GM23338 (cell line): ENCODE data around the gene NKAIN2. TPM values are rescaled to one million over a fixed set of nuclear protein-coding genes. Genes with fewer than 3 reads are reported as not detected.
A peak's percentile ranks its signal among the peaks of the same experiment; 100 is the strongest.

Source experiments
- ATAC-seq: fragments of 200-7000 bp; cut with Tn5 transposase; 3 replicates; pipeline ENCODE4 v1.9.1; 2020
- DNase-seq: peaks from one replicate; pipeline ENCODE4 v3.0.0-alpha.2; 2015; ENCODE audit warnings: low spot score
- H2AFZ ChIP-seq: fragments of 200-600 bp; sonication (generic); 2 replicates; pipeline ENCODE4 v1.8.0; 2016; ENCODE audit warnings: antibody characterized with exemption, mild to moderate bottlenecking, moderate library complexity
- H3F3A ChIP-seq: fragments of 200-600 bp; sonication (generic); replicated peaks from 2 replicates; pipeline ENCODE4 v1.8.0; 2017; ENCODE audit warnings: antibody characterized with exemption, mixed run types, low read depth
- H3K27ac ChIP-seq: fragments of 200-600 bp; sonication (generic); 2 replicates; pipeline ENCODE4 v1.6.1; 2016; ENCODE audit warnings: low read depth
- H3K27me3 ChIP-seq: fragments of 200-600 bp; sonication (generic); 2 replicates; pipeline ENCODE4 v1.8.0; 2016; ENCODE audit warnings: mild to moderate bottlenecking, mixed run types, moderate library complexity; ENCODE audit not compliant: insufficient read depth
- H3K36me3 ChIP-seq: fragments of 200-600 bp; sonication (generic); 2 replicates; pipeline ENCODE4 v1.8.0; 2016; ENCODE audit warnings: mild to moderate bottlenecking; ENCODE audit not compliant: insufficient read depth
- H3K4me1 ChIP-seq: fragments of 200-600 bp; sonication (generic); 2 replicates; pipeline ENCODE4 v1.8.0; 2016; ENCODE audit warnings: mild to moderate bottlenecking, moderate library complexity; ENCODE audit not compliant: insufficient read depth
- H3K4me2 ChIP-seq: fragments of 200-600 bp; sonication (generic); 2 replicates; pipeline ENCODE4 v1.7.1; 2017; ENCODE audit warnings: mixed run types
- H3K4me3 ChIP-seq: fragments of 200-600 bp; sonication (generic); 2 replicates; pipeline ENCODE4 v1.6.1; 2016; ENCODE audit warnings: mixed run types
- H3K79me2 ChIP-seq: fragments of 200-600 bp; sonication (generic); replicated peaks from 2 replicates; pipeline ENCODE4 v1.8.0; 2017; ENCODE audit warnings: mild to moderate bottlenecking; ENCODE audit not compliant: insufficient read depth
- H3K9me2 ChIP-seq: fragments of 200-600 bp; sonication (generic); 2 replicates; pipeline ENCODE4 v1.8.0; 2017; ENCODE audit not compliant: insufficient read depth
- H4K20me1 ChIP-seq: fragments of 200-600 bp; sonication (generic); replicated peaks from 2 replicates; pipeline ENCODE4 v1.8.0; 2017; ENCODE audit warnings: mild to moderate bottlenecking; ENCODE audit not compliant: insufficient read depth
- H3K27ac Mint-ChIP-seq: 2 replicates; pipeline ENCODE4 v1.8.0; 2020; ENCODE audit warnings: inconsistent platforms, mild to moderate bottlenecking, moderate library complexity, mixed read lengths
- H3K27me3 Mint-ChIP-seq: 3 replicates; pipeline ENCODE4 v1.8.0; 2022; ENCODE audit warnings: low read depth, mild to moderate bottlenecking, moderate library complexity, mixed read lengths, inconsistent platforms; ENCODE audit not compliant: insufficient read depth, poor library complexity
- H3K36me3 Mint-ChIP-seq: 3 replicates; pipeline ENCODE4 v1.8.0; 2021; ENCODE audit warnings: low read depth, mild to moderate bottlenecking, inconsistent platforms, moderate library complexity, mixed read lengths
- H3K4me1 Mint-ChIP-seq: 3 replicates; pipeline ENCODE4 v1.8.0; 2020; ENCODE audit warnings: mild to moderate bottlenecking, inconsistent platforms, mixed read lengths
- H3K4me3 Mint-ChIP-seq: 3 replicates; pipeline ENCODE4 v1.8.0; 2021; ENCODE audit warnings: moderate library complexity, mild to moderate bottlenecking, inconsistent platforms, mixed read lengths
- H3K9me3 Mint-ChIP-seq: 3 replicates; pipeline ENCODE4 v1.8.0; 2020; ENCODE audit warnings: moderate library complexity, mild to moderate bottlenecking, inconsistent platforms, mixed read lengths
- CREB1 ChIP-seq: fragments of 250-450 bp; sonication (Bioruptor Pico); IDR thresholded peaks from 2 replicates; pipeline ENCODE4 v1.5.0; 2020; ENCODE audit warnings: low read depth, mild to moderate bottlenecking, moderate library complexity
- CTCF ChIP-seq, 2 experiments: fragments of 200-600 bp in 1 of 2; sonication (generic) in 1 of 2; conservative IDR thresholded peaks; 2 replicates each; pipeline versions ENCODE4 v1.5.1 to v1.6.1; 2016 to 2017; ENCODE audit warnings: antibody characterized with exemption in 2 of 2, low read depth in 2 of 2, mild to moderate bottlenecking in 2 of 2, moderate library complexity in 1 of 2
- EZH2 ChIP-seq: fragments of 200-600 bp; sonication (generic); IDR thresholded peaks from one replicate; pipeline ENCODE4 v1.8.0; 2017; ENCODE audit warnings: antibody characterized with exemption, mild to moderate bottlenecking, low read depth; ENCODE audit not compliant: unreplicated experiment
- JUNB ChIP-seq: IDR thresholded peaks from one replicate; pipeline ENCODE4 v1.6.1; 2016; ENCODE audit warnings: antibody characterized with exemption; ENCODE audit not compliant: unreplicated experiment
- NANOG ChIP-seq: IDR thresholded peaks from 2 replicates; pipeline ENCODE4 v1.6.1; 2016; ENCODE audit warnings: antibody characterized with exemption, borderline replicate concordance
- STAT1 ChIP-seq: IDR thresholded peaks from one replicate; pipeline ENCODE4 v1.6.1; 2016; ENCODE audit warnings: antibody characterized with exemption; ENCODE audit not compliant: unreplicated experiment
- ZNF114 ChIP-seq: fragments of 250-450 bp; sonication (Bioruptor Pico); IDR thresholded peaks from 2 replicates; pipeline ENCODE4 v1.5.0; 2020; ENCODE audit warnings: mild to moderate bottlenecking, moderate library complexity
- ZNF331 ChIP-seq: fragments of 250-450 bp; sonication (Bioruptor Pico); IDR thresholded peaks from 2 replicates; pipeline ENCODE4 v1.5.0; 2020; ENCODE audit warnings: low read depth, mild to moderate bottlenecking, moderate library complexity
- polyA plus RNA-seq: library from polyadenylated mRNA; unstranded; fragments of >200 nt; fragmentation: Nextera tagmentation; extraction: Ambion mirVana; gene quantifications from 2 replicates; pipeline ENCODE4 v1.2.1, GENCODE V29; 2016
- total RNA-seq: library from RNA; depleted of rRNA; stranded (reverse); fragments of >200 nt; shearing (Covaris generic); gene quantifications from 2 replicates; pipeline ENCODE4 v1.2.3, GENCODE V29; 2014
- TF ChIP-seq, protein P1 (sequence below): fragments of 250-450 bp; sonication (Bioruptor Pico); IDR thresholded peaks from 2 replicates; pipeline ENCODE4 v1.5.0; 2020; ENCODE audit warnings: mild to moderate bottlenecking, moderate library complexity
- TF ChIP-seq, protein P2 (sequence below): IDR thresholded peaks from one replicate; pipeline ENCODE4 v1.6.1; 2018; ENCODE audit warnings: antibody characterized with exemption; ENCODE audit not compliant: unreplicated experiment
- TF ChIP-seq, protein P3 (sequence below): IDR thresholded peaks from 2 replicates; pipeline ENCODE4 v1.6.1; 2016; ENCODE audit warnings: antibody characterized with exemption

Gene NKAIN2
- total and polyA plus RNA-seq, 2 experiments from 2014 or later = 0.39 to 1.1 TPM

DNA sequence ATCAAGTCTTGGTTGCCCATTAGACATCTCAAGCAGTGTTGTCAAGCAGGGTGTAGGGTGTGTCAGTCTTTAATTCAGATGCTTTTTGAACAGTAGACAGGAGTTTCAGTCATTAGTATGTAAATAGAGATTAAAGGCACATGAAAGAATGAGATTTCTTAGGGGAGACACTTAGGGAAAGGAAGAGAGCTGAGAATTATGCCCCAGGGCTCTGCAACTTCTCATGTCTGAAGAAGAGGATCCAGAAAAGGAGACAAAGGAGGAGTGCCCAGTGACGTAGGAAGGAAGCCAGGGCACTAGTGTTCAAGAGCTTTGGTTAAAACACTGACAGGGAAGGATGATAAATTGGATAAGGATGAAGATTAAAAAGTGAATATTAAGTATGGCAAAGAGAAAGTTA lies 569.7 kb downstream of the NKAIN2 start:
- no peak overlapping the region for H3K27ac ChIP-seq
- 0 out of 2 replicates have a peak overlapping the region, but pooled peaks have one; percentile 4 for H3K27ac Mint-ChIP-seq
- H3K9me2 ChIP-seq = no peaks in the 10 kb centered on the region
- DNase-seq (no peak), ATAC-seq (no peak)
- H3K79me2 ChIP-seq = no peaks in the 10 kb centered on the region
- H3K4me2 ChIP-seq = no peak overlapping the region
- H3K27me3 ChIP-seq = no peaks in the 10 kb centered on the region
- H3K4me1 ChIP-seq = 0 out of 2 replicates have a peak, but pooled peaks cover 5% of the 10 kb centered on the region
- H4K20me1 ChIP-seq = no peaks in the 10 kb centered on the region
- no peaks in the 10 kb centered on the region for H3K4me1 Mint-ChIP-seq
- peaks cover 2% of the 10 kb centered on the region for H3K27me3 Mint-ChIP-seq
- no peaks in the 10 kb centered on the region for H3K36me3 ChIP-seq
- H3K36me3 Mint-ChIP-seq = no peaks in the 10 kb centered on the region
- no peaks in the 10 kb centered on the region for H3F3A ChIP-seq
- no peak overlapping the region for H2AFZ ChIP-seq
- no peaks in the 10 kb centered on the region for H3K9me3 Mint-ChIP-seq
- TF ChIP-seq CREB1 (CRISPR knock-in tag) = no peak
- TF ChIP-seq ZNF114 (CRISPR knock-in tag) = no peak
- TF ChIP-seq, protein P1, sequence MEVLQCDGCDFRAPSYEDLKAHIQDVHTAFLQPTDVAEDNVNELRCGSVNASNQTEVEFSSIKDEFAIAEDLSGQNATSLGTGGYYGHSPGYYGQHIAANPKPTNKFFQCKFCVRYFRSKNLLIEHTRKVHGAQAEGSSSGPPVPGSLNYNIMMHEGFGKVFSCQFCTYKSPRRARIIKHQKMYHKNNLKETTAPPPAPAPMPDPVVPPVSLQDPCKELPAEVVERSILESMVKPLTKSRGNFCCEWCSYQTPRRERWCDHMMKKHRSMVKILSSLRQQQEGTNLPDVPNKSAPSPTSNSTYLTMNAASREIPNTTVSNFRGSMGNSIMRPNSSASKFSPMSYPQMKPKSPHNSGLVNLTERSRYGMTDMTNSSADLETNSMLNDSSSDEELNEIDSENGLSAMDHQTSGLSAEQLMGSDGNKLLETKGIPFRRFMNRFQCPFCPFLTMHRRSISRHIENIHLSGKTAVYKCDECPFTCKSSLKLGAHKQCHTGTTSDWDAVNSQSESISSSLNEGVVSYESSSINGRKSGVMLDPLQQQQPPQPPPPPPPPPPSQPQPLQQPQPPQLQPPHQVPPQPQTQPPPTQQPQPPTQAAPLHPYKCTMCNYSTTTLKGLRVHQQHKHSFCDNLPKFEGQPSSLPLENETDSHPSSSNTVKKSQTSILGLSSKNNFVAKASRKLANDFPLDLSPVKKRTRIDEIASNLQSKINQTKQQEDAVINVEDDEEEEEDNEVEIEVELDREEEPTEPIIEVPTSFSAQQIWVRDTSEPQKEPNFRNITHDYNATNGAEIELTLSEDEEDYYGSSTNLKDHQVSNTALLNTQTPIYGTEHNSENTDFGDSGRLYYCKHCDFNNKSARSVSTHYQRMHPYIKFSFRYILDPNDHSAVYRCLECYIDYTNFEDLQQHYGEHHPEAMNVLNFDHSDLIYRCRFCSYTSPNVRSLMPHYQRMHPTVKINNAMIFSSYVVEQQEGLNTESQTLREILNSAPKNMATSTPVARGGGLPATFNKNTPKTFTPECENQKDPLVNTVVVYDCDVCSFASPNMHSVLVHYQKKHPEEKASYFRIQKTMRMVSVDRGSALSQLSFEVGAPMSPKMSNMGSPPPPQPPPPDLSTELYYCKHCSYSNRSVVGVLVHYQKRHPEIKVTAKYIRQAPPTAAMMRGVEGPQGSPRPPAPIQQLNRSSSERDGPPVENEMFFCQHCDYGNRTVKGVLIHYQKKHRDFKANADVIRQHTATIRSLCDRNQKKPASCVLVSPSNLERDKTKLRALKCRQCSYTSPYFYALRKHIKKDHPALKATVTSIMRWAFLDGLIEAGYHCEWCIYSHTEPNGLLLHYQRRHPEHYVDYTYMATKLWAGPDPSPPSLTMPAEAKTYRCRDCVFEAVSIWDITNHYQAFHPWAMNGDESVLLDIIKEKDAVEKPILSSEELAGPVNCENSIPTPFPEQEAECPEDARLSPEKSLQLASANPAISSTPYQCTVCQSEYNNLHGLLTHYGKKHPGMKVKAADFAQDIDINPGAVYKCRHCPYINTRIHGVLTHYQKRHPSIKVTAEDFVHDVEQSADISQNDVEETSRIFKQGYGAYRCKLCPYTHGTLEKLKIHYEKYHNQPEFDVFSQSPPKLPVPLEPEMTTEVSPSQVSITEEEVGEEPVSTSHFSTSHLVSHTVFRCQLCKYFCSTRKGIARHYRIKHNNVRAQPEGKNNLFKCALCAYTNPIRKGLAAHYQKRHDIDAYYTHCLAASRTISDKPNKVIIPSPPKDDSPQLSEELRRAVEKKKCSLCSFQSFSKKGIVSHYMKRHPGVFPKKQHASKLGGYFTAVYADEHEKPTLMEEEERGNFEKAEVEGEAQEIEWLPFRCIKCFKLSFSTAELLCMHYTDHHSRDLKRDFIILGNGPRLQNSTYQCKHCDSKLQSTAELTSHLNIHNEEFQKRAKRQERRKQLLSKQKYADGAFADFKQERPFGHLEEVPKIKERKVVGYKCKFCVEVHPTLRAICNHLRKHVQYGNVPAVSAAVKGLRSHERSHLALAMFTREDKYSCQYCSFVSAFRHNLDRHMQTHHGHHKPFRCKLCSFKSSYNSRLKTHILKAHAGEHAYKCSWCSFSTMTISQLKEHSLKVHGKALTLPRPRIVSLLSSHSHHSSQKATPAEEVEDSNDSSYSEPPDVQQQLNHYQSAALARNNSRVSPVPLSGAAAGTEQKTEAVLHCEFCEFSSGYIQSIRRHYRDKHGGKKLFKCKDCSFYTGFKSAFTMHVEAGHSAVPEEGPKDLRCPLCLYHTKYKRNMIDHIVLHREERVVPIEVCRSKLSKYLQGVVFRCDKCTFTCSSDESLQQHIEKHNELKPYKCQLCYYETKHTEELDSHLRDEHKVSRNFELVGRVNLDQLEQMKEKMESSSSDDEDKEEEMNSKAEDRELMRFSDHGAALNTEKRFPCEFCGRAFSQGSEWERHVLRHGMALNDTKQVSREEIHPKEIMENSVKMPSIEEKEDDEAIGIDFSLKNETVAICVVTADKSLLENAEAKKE (CRISPR knock-in tag) = no peak
- no peak for TF ChIP-seq NANOG
- TF ChIP-seq EZH2 = no peak
- no peak for TF ChIP-seq JUNB
- TF ChIP-seq, protein P2, sequence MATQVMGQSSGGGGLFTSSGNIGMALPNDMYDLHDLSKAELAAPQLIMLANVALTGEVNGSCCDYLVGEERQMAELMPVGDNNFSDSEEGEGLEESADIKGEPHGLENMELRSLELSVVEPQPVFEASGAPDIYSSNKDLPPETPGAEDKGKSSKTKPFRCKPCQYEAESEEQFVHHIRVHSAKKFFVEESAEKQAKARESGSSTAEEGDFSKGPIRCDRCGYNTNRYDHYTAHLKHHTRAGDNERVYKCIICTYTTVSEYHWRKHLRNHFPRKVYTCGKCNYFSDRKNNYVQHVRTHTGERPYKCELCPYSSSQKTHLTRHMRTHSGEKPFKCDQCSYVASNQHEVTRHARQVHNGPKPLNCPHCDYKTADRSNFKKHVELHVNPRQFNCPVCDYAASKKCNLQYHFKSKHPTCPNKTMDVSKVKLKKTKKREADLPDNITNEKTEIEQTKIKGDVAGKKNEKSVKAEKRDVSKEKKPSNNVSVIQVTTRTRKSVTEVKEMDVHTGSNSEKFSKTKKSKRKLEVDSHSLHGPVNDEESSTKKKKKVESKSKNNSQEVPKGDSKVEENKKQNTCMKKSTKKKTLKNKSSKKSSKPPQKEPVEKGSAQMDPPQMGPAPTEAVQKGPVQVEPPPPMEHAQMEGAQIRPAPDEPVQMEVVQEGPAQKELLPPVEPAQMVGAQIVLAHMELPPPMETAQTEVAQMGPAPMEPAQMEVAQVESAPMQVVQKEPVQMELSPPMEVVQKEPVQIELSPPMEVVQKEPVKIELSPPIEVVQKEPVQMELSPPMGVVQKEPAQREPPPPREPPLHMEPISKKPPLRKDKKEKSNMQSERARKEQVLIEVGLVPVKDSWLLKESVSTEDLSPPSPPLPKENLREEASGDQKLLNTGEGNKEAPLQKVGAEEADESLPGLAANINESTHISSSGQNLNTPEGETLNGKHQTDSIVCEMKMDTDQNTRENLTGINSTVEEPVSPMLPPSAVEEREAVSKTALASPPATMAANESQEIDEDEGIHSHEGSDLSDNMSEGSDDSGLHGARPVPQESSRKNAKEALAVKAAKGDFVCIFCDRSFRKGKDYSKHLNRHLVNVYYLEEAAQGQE = no peak
- TF ChIP-seq, protein P3, sequence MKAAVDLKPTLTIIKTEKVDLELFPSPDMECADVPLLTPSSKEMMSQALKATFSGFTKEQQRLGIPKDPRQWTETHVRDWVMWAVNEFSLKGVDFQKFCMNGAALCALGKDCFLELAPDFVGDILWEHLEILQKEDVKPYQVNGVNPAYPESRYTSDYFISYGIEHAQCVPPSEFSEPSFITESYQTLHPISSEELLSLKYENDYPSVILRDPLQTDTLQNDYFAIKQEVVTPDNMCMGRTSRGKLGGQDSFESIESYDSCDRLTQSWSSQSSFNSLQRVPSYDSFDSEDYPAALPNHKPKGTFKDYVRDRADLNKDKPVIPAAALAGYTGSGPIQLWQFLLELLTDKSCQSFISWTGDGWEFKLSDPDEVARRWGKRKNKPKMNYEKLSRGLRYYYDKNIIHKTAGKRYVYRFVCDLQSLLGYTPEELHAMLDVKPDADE = no peak
- no peak for TF ChIP-seq ZNF331 (CRISPR knock-in tag)
- TF ChIP-seq STAT1 = no peak
- no peak for TF ChIP-seq CTCF (conservative IDR thresholded peaks at IDR 0.05; ENCODE audit: low read depth in 2 of 2)
- H3K4me3 Mint-ChIP-seq = no peak overlapping the region
- no peak overlapping the region for H3K4me3 ChIP-seq
